Peyer's patch (tissue), 4 donors: ENCODE results near the gene MSTN.

Source experiments
- CTCF ChIP-seq, 6 experiments: fragments of 450-650 bp in 4 of 6; fragments of 200-600 bp in 2 of 6; sonication (generic) in 1 of 6; IDR thresholded peaks; one replicate each; pipeline ENCODE4 v1.5.1; 2017 to 2019; ENCODE audit warnings: antibody characterized with exemption in 6 of 6, mild to moderate bottlenecking in 3 of 6, moderate library complexity in 1 of 6
- POLR2A ChIP-seq, 2 donors: fragments of 450-650 bp; IDR thresholded peaks; one replicate each; pipeline ENCODE4 v1.5.1; 2017; ENCODE audit warnings: antibody characterized with exemption in 2 of 2, mild to moderate bottlenecking in 2 of 2, moderate library complexity in 2 of 2

- TF ChIP-seq CTCF (IDR thresholded peaks at IDR 0.05) = no peak
- TF ChIP-seq POLR2A (IDR thresholded peaks at IDR 0.05) = no peak
Measured at GRCh38 chr2:190052307-190052706, 10.2 kb downstream of the MSTN start.
